GM19328 (cell line): Measurements from ENCODE around the gene DCDC1.

Experiments used
- ATAC-seq: cut with Tn5 transposase; IDR thresholded peaks from one replicate; pipeline ENCODE4 v1.9.1; 2021; ENCODE audit warnings: mild to moderate bottlenecking, moderate library complexity; ENCODE audit not compliant: unreplicated experiment

The DCDC1 gene, protein sequence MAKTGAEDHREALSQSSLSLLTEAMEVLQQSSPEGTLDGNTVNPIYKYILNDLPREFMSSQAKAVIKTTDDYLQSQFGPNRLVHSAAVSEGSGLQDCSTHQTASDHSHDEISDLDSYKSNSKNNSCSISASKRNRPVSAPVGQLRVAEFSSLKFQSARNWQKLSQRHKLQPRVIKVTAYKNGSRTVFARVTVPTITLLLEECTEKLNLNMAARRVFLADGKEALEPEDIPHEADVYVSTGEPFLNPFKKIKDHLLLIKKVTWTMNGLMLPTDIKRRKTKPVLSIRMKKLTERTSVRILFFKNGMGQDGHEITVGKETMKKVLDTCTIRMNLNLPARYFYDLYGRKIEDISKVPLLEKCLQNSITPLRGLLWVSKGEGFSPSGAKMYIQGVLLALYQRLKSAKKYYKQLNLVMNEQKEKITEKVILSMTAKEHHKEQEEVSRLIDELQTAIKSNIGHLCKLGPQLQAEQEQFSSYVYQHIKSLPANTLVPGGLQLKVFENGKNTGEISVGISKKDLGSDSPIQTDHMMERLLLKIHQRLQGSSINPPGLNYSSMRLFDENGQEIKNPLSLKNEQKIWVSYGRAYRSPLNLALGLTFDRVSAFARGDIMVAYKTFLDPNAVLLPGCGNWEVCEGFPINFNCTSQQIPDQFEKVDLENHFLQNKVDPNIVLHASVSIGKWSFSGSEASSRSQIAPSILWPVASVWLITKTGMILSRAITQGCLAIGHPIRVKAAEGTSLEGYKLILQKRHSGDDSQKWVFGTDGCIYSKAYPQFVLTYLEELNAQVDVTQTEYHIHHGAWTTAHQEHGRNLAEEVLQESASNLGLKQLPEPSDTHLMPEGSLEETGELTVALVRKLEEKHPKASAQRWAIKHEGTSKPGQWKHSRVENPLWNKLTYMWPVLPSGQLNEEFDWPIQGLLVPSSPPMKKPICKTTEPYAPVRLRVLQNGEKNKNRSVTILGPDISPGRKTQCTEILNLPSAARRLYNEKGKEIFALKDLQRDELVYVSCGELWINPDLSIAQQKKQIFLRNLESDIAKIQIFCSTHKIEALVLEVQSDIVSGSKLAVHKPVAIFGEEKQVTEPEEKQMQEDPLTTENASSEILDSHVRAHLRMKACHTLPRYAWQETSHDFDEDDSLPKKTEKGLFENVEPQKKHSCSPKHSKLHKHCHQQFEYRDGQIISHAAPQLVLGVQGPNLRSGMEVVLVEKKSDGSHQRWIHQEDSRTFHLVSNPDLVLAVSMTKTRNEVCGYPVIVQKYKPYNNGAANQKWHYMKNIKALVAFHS (N-terminal part only)

DNA sequence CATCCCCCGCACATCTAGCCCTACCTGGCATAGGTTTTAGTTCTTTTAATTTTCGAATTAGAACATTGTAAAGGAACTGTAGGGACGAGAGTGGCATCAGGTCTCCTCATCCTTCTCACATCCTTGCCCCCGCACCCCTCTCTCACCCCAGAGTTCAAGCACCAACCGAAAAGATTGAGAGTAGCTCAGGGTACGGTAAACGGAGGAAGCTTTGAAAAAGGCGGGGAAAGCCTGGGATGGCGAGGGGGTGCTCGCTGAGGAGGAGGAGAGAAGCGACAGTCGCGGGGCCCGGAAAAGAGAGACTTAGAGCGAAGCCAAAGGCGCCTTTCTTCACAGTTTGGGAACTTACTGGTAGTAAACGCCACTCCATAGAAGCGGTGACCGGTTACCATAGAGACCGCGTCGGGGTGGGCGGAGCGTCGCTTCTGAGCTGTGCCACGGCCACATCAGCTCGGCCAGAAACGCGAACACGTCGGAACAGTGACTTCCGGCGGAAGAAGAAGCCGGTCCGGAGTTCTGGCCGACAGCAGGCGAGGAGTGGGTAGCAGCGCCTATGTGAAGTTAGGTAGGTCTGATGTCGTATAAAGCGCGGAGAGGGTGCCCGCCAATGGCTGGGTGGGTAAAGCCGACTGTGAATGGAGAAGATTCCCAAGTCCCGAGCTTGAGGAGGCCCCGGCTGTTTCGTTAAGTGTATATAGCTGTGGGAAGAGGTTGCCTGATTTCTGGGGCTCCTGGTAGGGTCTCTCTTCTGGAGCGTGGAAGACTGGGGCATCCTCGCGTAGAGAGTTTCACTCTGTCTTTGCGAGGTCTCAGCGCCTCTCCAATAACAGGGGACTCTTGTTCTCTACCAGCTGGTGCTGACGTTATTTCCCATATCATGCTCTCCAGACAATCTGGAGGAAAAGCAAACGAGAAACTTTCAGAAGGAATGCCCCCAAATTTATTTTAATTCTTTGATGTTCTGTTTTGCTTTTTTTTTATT is at the start of gene DCDC1, which contains the start of gene DNAJC24:
Gene DCDC1, minus strand, starts transcription at position 392 of the 982 bp plus-strand sequence. CDS start 41,459 bp downstream, outside the sequence.
Gene DNAJC24, plus strand, starts transcription at position 513 of the 982 bp plus-strand sequence. CDS start 889 bp downstream, outside the sequence.
- ATAC-seq, result peak; percentile 99

DNA sequence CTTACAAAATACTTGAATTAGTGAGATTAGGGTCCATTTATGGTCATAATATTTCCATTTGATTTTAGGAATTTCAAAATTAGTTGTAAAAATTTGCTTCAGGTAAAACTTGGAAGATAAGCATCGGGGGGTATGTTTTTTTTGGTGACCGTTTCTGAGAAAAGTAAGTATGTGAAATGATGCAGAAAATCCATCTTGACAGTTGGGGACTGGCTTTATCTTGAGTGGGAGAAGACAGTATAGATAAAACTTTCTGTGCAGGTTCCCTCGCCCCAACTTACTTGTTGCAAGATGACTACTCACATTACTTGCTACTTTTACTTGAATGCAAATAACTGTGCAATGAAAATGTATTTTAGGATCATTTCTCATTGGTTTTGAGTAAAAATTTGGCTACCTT is 49.6 kb upstream of the DCDC1 start:
- no peak for ATAC-seq

DNA sequence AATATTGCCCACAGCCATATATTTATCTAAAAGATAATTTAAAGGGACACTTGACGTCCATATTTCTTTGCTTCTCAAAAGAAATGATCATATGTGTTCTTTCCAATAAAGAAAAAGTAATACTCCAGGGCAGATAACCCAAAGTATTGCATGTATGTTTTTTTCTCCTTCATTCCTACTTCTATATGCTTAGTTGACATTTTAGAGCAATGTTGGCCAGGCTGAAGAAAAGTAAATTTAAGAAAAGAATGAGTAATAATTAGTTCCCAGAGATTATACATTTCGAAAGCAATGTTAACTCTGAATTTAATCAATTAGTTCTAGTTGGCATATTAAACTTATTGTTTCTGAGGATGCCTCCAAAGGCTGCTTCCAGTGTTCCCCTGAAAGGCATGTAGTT is 48.3 kb upstream of the DCDC1 start:
- no peak for ATAC-seq

DNA sequence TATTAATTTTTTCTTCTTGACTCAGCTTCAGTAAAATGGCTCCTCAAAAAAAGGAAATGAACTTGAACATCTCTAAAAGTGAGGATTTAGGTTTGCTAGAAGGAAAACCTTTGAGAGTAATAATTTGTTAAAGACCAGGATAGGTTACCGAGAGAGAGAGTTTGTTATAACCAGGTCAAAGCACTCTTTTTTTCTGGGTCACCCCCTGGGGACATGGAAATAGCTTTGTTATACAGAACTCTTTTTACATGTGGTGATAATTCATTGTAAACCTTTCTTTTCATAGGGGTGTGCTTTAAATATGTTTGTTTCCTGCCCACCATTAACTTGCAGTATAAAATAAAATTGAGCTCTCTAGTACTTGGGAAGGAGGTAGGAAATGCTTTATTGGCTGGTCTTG is 47.8 kb upstream of the DCDC1 start:
- ATAC-seq, result no peak

DNA sequence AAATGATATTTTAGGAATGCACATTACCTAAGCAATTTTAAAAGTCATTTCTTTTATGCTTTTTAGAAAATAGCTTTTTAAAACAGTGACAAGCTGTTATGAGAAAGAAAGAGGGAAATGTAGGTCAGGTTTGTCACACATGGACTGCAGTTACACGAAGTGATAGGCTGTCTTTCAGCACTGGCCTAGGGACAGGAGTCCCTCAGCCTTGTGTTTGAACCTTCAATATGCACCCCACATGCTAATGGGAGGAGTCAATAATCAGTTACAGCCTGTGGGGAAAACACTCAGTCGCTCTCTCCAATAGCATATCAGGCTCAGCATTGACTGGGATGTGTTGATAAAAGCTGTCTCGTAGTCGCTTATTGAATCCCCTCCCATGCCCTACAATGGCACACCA is 45.9 kb upstream of the DCDC1 start:
- ATAC-seq, result no peak

DNA sequence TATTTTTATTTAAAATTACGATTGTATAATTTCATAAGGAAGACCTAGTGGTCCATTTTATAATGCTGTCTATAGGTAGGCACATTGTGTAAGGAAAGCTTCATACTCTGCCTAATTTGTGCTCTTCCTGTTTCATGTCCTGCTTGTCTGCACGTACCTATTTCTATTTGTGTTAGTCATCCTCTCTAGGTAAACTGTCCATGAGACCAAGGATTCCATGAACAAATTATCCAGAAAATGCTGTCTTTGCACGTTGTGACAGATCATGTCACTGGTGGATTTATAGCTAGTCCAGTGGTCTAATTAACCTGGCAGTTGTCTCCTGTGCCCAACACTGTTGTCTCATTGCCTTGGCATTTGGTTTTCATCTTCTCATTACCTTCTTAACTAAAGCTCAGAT is 44.8 kb upstream of the DCDC1 start:
- ATAC-seq, result no peak

DNA sequence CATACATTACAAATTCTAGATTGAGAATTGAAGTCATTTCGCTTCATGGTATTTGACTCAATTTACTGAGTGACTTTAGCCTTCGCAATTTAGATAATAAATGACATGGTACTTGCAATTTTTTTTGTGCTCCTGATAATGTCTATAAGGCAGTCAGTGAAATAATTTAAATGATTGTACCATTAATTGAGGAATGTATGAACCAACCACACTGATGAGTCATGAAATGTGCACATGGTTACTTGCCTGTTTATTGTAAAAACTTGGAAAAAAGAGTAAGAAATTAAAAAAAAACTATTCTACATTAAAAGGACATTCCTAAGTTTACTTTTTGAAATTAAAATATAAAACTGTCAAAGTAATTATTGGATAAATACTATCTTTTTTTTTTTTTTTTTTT is 43.4 kb upstream of the DCDC1 start:
- no peak for ATAC-seq

DNA sequence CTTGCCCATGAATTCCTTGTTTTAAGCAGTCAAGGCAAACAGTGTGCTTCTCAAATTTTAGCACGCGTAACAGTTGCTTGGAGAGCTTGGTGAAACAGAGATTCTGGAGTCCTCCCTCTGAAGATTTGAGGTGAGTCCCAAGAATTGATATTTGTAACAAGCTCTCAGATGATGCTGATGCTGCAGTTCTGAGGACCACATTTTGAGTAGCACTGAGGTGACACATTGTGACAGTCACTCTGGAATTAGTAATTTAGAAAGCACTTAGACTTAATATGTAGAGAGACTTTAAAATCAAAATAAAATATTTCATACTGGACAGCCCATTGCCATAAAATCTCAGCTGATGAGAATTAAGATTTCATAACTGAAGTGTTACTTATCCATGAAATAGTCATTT is 38.7 kb upstream of the DCDC1 start:
- no peak for ATAC-seq

DNA sequence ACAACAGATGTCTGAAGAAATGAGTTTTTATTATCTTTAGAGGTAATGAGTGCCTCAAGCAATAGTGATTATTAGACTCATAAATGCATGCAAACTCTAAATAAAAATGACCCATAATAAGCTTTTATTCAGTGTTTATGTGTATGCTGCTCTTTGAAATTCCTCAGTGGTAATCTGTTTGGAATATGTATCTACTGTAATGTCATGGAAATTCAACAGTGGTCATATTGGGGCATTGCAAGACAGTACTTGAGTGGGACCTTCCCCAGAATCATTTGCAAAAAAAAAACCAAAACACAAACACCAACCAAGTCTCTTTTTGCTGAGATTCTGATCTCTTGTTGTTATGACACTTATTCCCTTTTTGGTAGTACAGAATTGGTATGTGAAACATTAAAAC is 35.1 kb upstream of the DCDC1 start:
- no peak for ATAC-seq

DNA sequence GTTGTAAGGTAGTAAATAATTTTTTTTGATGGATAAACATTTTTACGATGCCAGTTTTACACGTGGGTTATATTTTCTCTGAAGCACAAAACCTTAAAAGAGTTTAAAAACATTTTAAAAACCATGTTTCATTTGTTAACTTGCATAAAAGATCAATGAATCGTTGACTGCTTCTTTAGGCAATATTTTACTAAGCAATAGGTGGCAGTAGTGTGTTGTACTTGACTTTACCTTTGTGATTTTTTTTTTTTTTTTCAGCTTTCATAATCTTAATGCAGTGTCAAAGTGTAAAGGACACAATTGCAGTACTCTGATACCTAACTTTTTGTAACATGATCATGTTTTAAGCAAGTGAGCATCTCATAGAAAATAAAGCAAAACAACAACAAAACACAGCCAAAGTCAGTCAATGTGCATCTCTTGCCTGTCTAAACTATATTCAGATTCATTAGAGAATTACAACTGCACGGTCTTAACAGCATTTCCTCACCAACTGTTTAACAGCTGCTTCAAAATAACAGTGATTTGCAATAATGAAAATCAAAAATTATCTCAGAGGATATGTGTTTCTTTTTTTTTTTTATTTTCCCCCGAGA is 27.8 kb upstream of the DCDC1 start:
- ATAC-seq, result no peak

DNA sequence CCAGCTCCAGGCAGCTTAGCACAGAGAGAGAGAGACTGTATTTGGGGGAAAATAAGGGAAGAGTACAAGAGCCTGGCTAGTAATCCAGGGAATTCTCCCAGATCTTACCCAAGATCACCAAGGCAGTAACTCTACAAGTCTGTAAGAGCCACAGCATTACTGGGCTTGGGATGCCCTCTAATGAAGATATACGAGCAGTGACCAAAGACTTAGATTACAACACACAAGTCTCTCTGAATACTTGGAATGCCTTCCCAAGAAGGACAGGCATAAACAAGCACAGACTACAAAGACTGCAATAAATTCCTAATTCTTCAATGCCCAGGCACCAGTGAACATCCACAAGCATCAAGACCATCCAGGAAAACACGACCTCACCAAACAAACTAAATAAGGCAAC is 17.8 kb upstream of the DCDC1 start:
- no peak for ATAC-seq

DNA sequence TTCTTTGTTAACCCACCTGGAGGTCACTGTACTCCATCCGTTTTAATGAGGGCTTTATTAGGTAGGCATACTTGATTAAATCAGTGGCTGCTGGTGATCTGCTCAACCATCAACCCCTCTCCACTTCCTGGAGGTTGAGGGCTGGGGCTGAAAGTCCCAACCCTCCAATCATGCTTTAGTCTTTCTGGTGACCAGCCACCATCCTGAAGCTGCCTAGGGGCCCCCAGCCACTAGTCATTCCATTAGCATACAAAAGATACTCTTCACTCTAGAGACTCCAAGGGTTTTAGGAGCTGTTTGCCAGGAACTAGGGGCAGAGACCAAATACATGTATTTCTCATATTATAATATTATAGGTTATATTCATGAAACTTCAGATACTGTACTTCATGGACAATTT is 13.6 kb upstream of the DCDC1 start:
- no peak for ATAC-seq

DNA sequence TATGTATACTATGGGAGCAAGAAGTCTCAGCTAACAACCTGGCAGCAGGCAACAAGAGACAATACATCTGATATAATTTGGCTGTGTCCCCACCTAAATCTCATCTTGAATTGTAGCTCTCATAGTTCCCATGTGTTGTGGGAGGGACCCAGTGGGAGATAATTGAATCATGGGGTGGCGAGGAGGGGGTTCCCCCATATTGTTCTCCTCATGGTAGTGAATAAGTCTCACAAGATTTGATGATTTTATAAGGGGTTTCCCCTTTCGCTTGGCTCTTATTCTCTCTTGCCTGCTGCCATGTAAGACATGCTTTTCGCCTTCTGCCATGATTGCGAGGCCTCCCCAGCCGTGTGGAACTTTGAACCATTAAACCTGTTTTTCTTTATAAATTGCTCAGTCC is 6.3 kb upstream of the DCDC1 start:
- ATAC-seq, result no peak

DNA sequence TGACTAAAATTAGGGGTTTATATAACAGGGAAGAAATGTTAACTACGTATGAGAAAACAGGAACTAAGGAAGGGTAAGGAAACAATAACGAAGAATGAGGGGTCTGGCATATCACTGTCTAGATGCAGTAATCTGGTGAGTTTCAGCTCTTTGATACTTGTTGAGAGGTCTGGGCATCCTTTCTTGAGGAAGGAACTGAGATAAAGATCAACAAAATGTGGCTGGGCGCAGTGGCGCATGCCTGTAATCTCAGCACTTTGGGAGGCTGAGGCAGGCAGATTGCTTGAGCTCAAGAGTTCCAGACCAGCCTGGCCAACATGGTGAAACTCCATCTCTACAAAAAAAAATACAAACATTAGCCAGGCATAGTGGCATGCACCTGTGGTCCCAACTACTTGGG is 2.7 kb downstream of the DCDC1 start:
- no peak for ATAC-seq

DNA sequence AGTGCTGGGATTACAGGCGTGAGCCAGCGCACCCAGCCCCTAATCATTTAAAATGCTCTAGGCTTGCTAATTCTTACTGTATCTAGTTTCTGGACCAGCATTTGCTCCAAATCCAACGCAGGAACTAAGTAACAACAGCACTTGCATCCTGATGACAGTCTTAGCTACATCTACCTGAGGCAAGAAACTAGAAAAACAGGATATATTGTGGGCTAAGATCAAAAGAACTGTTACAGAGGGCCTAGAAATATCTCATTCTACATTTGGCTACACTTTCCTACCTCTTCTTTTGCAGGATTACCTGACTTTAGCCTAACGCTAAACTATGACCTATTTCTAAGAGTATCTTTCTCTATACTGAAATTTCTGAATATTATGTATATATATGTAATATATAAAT is 7.8 kb downstream of the DCDC1 start:
- no peak for ATAC-seq

DNA sequence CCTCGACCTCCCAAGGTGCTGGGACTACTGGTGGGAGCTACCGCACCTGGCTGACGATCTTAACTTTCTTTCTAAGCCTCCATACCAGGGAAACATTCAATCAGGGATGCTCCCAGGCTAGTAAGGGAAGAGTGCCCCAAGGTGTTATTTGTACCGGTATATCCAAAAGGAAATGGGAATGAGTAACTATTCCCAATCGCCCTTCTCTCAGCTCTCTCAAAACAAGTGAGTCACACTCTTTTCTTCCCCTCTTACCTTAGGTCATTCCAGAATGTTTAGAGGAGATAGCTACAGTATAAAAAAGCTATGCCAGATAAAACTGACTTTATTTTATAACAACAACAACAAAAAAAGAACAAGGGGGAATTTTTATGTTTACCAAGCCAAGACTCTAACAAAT is 13.7 kb downstream of the DCDC1 start:
- ATAC-seq, result no peak

DNA sequence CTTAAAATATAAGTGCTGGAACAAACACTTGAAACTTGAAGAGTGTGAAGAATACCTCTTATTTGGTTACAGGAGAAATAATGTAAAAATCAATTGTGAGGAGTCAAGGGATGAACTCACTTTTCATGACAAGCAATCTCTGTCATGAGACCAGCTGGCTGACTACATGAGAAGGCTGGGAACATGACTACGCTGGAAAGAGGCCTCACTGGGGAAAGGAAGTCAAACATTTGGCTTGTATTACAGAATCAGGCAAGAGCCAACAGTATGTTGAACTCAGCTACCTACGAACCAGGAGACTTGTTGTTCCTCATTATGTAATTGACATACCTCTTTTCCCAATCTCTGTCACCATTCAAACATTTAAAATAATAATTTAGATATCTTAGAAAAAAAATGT is 14.4 kb downstream of the DCDC1 start:
- ATAC-seq, result no peak

DNA sequence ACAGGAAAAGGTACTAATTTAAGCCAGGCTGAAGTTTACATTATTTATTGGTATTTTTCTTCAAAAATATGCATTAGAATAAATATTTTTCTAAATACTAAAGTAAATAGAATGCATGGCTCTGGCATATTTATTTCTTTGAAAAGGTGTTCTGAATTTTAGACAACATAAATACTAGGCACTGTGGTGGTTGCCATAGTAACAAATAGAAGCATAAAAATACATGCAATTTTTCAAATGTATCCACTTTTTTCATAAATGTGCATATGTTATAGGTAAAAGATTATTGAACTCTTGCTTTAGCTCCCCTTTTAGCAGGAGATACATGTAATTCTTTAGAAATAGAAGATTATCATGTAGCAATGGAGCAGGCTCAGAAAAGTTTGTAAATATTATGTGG is 18.4 kb downstream of the DCDC1 start:
- ATAC-seq, result no peak

DNA sequence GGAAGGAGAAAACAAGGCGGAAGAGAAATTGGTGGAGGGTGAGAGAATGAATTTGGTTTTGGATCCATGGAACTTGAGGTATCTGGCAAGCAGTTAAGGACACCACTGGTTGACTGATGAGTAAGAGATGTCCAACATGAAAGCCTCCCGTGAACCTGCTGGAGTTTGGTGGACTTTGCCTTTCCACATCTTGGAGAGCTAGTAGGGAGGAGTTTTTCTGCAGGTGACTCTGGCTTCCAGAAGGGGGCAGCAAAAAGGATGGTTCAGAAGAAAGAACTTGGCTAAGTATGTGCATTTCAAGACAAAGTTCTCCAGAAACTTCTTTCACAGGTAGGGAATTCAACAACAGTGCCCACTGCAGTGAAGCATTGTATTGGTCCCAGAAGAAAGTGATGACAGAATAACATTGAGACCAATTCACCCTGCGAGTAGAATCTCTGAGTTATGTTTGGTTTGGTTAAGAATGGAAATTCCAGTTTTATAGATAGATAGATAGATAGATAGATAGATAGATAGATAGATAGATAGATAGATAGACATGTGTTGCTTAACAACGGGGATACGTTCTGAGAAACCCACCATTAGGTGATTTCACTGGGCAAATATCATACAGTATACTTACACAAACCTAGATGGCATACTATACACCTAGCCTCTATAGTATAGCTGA is 28.5 kb downstream of the DCDC1 start:
- ATAC-seq, result no peak
